ENCODE data around the gene HSD3B1.
"Not testable (repeated sequence)": the region's sequence is repeated elsewhere in the genome, so short reads cannot be mapped to it uniquely, and the experiment has no call there.

Gene HSD3B1

DNA sequence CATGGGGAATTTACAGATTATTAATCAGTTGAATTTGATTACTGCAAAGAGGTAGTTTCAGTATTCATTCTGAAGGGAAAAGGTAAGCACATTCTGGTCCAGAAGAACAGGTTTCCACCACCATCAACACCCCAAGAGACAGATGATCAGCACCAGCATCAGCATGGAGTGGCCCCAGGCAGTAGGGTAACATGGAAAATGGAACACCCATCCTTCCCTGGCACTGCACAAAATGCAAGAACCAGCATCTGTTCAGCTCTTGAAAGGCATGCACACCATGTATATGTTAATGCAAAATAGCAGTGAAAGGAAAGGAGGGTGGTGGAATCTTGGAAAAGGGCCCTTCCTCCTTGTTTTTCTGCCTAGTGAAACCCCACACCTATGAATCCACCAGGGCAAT is 9.2 kb downstream of the HSD3B1 start:
- H3K36me3 Mint-ChIP-seq (ENCODE audit: insufficient read depth), result no peaks in the 10 kb centered on the region
- H3K4me3 Mint-ChIP-seq, result no peak overlapping the region
- H3K4me1 Mint-ChIP-seq, result no peaks in the 10 kb centered on the region
- ATAC-seq (replicated peaks; ENCODE audit: extremely low read depth, poor library complexity, severe bottlenecking) (no peak), DNase-seq (ENCODE audit: low spot score in 2 of 2) (no peak)
- peaks cover 6% of the 10 kb centered on the region for H3K27me3 Mint-ChIP-seq
- no peak overlapping the region for H3K27ac Mint-ChIP-seq (ENCODE audit: low read depth)
- H3K9me3 Mint-ChIP-seq, result no peaks in the 10 kb centered on the region

DNA sequence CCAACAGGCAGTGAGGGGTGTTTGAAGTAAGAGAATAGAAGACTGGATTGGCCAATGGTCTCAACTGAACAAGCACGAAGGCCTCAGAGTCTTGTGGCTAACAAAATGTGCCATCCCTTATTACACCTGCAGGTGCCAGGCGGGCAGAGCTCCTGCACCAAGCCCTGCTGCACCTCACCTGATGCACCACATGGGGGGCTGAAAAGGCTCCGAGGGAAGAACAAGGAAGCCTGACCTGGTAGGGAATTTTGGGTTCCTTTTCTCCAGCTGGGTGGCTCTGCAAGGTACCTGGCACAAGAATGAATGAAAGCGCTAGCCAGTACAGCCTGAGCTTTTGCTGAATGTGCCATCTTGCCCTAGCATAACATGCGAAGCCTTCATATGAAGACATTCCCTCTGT is 9.7 kb downstream of the HSD3B1 start:
- Mint-ChIP-seq H3K27me3 (peaks cover 8% of the 10 kb centered on the region), H3K9me3 (no peaks in the 10 kb centered on the region), H3K27ac (ENCODE audit: low read depth) (no peak overlapping the region), H3K36me3 (ENCODE audit: insufficient read depth) (no peaks in the 10 kb centered on the region), H3K4me3 (no peak overlapping the region), H3K4me1 (no peaks in the 10 kb centered on the region)
- no peak for DNase-seq (ENCODE audit: low spot score in 2 of 2)
- ATAC-seq (replicated peaks; ENCODE audit: extremely low read depth, poor library complexity, severe bottlenecking), result no peak

DNA sequence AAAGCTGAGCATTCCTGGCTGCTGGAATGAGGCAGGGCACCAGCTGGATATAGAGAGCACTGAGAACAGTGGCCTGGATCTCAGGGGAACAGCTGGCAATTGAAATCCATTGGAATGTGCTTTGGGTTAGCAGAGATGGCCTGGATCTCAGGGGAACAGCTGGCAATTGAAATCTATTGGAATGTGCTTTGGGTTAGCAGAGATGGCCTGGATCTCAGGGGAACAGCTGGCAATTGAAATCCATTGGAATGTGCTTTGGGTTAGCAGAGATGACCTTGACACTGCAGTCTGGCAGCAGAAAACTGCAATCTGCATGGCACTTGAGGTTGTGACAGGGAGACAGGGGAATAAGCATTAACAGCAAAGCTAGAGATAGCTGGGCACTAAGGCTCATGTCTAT is 10.7 kb downstream of the HSD3B1 start:
- H3K36me3 Mint-ChIP-seq (ENCODE audit: insufficient read depth); H3K4me1 Mint-ChIP-seq; H3K27ac Mint-ChIP-seq (ENCODE audit: low read depth); H3K4me3 Mint-ChIP-seq; DNase-seq (ENCODE audit: low spot score in 2 of 2); ATAC-seq (replicated peaks; ENCODE audit: extremely low read depth, poor library complexity, severe bottlenecking); H3K9me3 Mint-ChIP-seq: not testable (repeated sequence)
- H3K27me3 Mint-ChIP-seq, result peaks cover 18% of the 10 kb centered on the region

DNA sequence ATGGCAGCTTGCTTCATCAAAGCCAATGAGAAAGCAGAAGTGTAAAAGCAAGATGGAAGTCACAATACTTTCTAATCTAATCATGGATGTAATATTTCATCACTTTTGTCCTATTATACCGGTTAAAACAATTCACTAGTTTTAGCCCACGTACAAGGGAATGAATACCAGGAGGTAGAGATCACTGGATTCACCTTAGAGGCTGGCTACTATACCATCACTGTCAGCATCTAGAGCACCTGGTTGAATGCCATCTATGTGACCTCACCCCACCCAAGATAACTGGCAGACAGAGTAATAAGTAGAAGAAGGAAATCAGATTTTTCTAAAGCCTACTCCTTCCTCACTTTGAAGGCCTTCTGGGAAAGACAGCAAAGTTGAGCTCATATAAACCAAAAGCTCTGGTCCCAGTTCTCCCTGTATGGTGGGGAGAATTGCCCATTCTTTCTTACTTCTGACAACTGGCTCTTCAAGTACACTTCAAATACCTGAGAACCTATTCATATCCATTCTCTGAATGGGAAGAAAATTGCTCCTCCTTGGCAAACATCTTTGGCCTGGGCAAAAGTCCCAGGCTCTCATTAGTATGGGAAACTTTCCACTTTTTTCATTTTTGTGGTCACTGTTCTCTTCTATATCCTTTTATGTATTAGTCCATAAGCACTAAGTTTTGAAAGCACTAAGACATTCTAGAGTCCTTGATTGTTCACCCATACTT is 24.8 kb downstream of the HSD3B1 start:
- no peaks in the 10 kb centered on the region for H3K36me3 Mint-ChIP-seq (ENCODE audit: insufficient read depth)
- H3K9me3 Mint-ChIP-seq, result no peaks in the 10 kb centered on the region
- H3K4me1 Mint-ChIP-seq, result no peaks in the 10 kb centered on the region
- H3K27me3 Mint-ChIP-seq, result peaks cover 41% of the 10 kb centered on the region
- no peak overlapping the region for H3K27ac Mint-ChIP-seq (ENCODE audit: low read depth)
- ATAC-seq (replicated peaks; ENCODE audit: extremely low read depth, poor library complexity, severe bottlenecking) (no peak), DNase-seq (ENCODE audit: low spot score in 2 of 2) (no peak)
- no peak overlapping the region for H3K4me3 Mint-ChIP-seq

DNA sequence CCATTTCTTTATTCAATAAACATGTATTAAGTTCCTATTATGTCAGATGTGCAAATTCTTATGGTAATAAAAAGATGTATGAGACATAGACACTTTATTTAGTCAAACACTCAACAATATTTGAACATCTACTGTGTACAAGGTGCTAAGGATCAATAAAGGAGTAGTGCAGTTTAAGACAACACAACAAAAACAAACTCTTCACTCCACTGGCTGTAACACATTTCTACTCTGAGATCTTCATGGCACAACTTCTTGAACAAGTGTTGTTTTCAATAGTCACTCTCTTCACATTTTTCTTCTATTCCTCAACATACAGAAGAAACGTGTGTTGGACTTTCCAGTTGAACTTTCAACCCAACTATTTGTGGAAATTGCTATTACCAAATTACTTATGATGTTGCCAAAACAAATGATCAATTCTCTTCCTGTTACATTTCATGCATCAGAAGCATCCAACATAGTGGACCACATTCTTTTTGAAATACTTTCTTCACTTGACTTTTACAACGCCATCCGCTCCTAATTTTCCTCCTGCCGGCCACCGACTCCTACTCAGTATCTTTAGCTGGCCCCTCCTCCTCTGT is 25.4 kb downstream of the HSD3B1 start:
- no peaks in the 10 kb centered on the region for H3K36me3 Mint-ChIP-seq (ENCODE audit: insufficient read depth)
- no peak overlapping the region for H3K4me3 Mint-ChIP-seq
- no peaks in the 10 kb centered on the region for H3K4me1 Mint-ChIP-seq
- ATAC-seq (replicated peaks; ENCODE audit: extremely low read depth, poor library complexity, severe bottlenecking), result no peak
- no peak overlapping the region for H3K27ac Mint-ChIP-seq (ENCODE audit: low read depth)
- H3K9me3 Mint-ChIP-seq, result no peaks in the 10 kb centered on the region
- H3K27me3 Mint-ChIP-seq, result peaks cover 45% of the 10 kb centered on the region
- DNase-seq (ENCODE audit: low spot score in 2 of 2), result no peak

DNA sequence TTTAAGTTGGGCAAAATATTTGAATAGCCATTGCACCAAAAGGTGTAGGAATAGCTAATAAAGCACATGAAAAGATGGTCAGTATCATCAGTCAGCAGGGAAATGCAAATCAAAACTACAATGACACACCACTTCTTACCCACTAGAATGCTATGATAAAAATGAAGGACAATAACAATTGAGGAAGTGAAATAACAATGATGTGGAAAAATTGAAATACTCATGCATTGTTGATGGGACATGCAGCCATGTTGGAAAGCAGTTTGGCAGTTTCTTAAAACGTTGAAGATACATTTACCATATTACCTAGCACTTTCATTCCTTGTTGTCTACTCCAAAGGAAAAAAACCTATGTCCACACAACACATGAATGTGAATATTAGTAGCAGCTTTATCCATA is 28.4 kb downstream of the HSD3B1 start:
- DNase-seq (ENCODE audit: low spot score in 2 of 2) (no peak), ATAC-seq (replicated peaks; ENCODE audit: extremely low read depth, poor library complexity, severe bottlenecking) (no peak)
- Mint-ChIP-seq H3K4me1 (no peaks in the 10 kb centered on the region), H3K27ac (ENCODE audit: low read depth) (no peak overlapping the region), H3K36me3 (ENCODE audit: insufficient read depth) (no peaks in the 10 kb centered on the region), H3K4me3 (no peak overlapping the region), H3K27me3 (peaks cover 34% of the 10 kb centered on the region), H3K9me3 (no peaks in the 10 kb centered on the region)

DNA sequence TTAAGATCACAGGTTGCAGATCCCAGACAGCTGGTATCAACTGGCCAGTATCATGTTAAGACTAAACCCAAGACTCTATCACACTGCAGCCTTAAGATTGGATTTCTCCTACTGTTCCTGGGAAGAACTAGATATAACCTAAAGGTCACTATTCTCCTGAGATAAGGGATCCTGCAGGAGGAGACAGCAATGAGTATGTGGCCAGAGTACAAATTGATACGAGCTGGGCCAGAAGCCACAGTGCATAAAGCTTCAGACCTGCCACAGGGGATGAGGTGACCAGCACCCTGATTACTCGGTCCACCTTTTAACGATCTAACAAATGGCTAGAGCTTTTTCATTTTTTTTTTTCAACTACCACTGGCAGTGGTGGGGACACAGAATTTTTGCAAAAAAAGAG is 31.0 kb downstream of the HSD3B1 start:
- H3K9me3 Mint-ChIP-seq, result no peaks in the 10 kb centered on the region
- no peaks in the 10 kb centered on the region for H3K36me3 Mint-ChIP-seq (ENCODE audit: insufficient read depth)
- H3K27ac Mint-ChIP-seq (ENCODE audit: low read depth), result no peak overlapping the region
- no peak for DNase-seq (ENCODE audit: low spot score in 2 of 2)
- no peak overlapping the region for H3K4me3 Mint-ChIP-seq
- no peak for ATAC-seq (replicated peaks; ENCODE audit: extremely low read depth, poor library complexity, severe bottlenecking)
- H3K27me3 Mint-ChIP-seq, result peaks cover 14% of the 10 kb centered on the region
- no peaks in the 10 kb centered on the region for H3K4me1 Mint-ChIP-seq

DNA sequence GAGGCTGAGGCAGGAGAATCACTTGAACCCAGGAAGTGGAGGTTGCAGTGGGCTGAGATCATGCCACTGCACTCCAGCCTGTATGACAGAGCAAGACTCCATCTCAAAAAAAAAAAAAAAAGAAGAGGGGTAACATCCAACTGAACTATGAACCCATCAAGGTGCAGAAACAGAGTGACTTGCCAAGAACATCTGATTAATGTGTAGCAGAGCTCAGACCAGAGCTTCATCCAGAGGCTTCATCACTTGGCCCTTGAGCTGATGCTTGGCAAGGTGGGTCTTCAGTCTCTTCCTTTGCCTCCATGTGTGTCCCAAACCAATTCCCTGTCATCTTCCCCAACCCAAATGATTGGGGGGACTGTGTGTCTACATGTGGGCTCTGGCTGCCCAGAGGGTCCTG is 32.6 kb downstream of the HSD3B1 start:
- ATAC-seq (replicated peaks; ENCODE audit: extremely low read depth, poor library complexity, severe bottlenecking) (no peak), DNase-seq (ENCODE audit: low spot score in 2 of 2) (no peak)
- no peak overlapping the region for H3K27ac Mint-ChIP-seq (ENCODE audit: low read depth)
- H3K27me3 Mint-ChIP-seq, result peaks cover 11% of the 10 kb centered on the region
- H3K9me3 Mint-ChIP-seq, result no peaks in the 10 kb centered on the region
- H3K4me1 Mint-ChIP-seq, result no peaks in the 10 kb centered on the region
- no peaks in the 10 kb centered on the region for H3K36me3 Mint-ChIP-seq (ENCODE audit: insufficient read depth)
- no peak overlapping the region for H3K4me3 Mint-ChIP-seq

DNA sequence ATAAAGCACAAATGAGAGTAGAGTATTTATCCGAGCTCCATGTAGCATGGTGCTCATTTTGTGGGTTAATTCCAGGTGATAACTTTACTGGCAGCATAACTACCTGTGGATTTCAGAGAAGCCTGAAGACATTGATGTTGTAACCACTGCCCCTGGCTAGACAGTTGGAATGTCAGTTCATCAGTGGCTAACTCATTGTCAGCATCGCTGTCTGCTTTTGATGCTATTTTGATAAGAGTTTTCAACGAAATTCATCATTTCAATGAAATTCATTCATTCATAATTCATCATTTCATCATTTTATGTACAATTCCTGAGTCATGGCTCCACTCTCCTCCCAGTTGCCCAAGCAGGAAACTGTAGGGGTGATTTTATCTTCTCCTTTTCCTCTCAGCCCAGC is 34.4 kb downstream of the HSD3B1 start:
- ATAC-seq (replicated peaks; ENCODE audit: extremely low read depth, poor library complexity, severe bottlenecking), result no peak
- Mint-ChIP-seq H3K4me1 (no peaks in the 10 kb centered on the region), H3K4me3 (no peak overlapping the region), H3K27ac (ENCODE audit: low read depth) (no peak overlapping the region), H3K36me3 (ENCODE audit: insufficient read depth) (no peaks in the 10 kb centered on the region), H3K9me3 (no peaks in the 10 kb centered on the region), H3K27me3 (peaks cover 11% of the 10 kb centered on the region)
- no peak for DNase-seq (ENCODE audit: low spot score in 2 of 2)

DNA sequence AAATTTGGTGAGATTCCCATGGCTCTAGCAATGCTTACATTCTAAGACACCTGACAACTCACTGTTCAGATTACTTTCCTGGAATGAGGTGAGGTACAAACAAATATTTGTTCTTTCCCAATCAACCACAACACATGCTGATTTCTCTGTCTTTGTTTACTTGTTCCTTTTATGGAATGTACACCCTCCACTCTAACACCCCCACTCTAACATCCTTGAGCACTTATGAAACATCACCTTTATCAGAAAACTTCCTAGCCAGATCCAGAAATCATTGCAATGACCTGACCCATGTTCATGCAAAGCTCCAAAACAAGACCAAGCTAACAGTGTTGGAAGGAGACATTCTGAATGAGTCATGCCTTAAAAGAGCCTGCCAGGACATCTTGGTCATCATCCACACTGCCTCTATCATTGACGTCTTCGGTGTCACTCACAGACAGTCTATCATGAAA is 35.5 kb downstream of the HSD3B1 start:
- peaks cover 12% of the 10 kb centered on the region for H3K27me3 Mint-ChIP-seq
- no peak overlapping the region for H3K4me3 Mint-ChIP-seq
- no peak overlapping the region for H3K27ac Mint-ChIP-seq (ENCODE audit: low read depth)
- no peak for DNase-seq (ENCODE audit: low spot score in 2 of 2)
- ATAC-seq (replicated peaks; ENCODE audit: extremely low read depth, poor library complexity, severe bottlenecking), result no peak
- no peaks in the 10 kb centered on the region for H3K9me3 Mint-ChIP-seq
- peaks cover 1% of the 10 kb centered on the region for H3K36me3 Mint-ChIP-seq (ENCODE audit: insufficient read depth)
- H3K4me1 Mint-ChIP-seq, result no peaks in the 10 kb centered on the region

DNA sequence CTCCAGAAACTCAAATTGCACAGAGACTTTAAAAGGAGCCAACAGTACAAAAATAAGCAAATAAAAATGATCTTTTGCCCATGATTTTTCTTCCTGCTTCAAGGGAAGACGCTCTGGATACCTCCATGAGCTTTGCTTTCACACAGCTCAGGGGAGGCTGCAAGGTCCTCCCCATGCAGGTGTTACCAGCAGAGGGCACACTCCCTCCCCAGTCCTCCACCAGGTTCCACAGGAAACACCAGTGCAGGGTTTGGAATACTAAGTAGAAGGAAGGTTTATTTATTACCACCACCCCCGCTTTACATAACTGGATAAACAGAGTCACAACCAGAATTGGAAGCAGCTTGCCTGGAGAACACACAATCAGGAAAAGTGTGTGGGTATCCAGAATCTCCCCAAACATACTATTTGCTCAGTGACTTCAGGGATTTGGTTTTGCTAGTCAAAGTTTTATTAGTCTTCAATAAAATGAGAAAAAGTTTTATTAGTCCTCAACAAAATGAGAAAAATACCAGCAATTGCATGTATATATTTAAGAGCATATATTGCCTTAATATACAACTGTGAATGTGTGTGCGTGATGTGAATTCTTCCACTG is 37.3 kb downstream of the HSD3B1 start:
- no peaks in the 10 kb centered on the region for H3K9me3 Mint-ChIP-seq
- H3K4me3 Mint-ChIP-seq, result no peak overlapping the region
- peaks cover 11% of the 10 kb centered on the region for H3K27me3 Mint-ChIP-seq
- H3K36me3 Mint-ChIP-seq (ENCODE audit: insufficient read depth), result peaks cover 1% of the 10 kb centered on the region
- no peak overlapping the region for H3K27ac Mint-ChIP-seq (ENCODE audit: low read depth)
- DNase-seq (ENCODE audit: low spot score in 2 of 2) (no peak), ATAC-seq (replicated peaks; ENCODE audit: extremely low read depth, poor library complexity, severe bottlenecking) (no peak)
- no peaks in the 10 kb centered on the region for H3K4me1 Mint-ChIP-seq

DNA sequence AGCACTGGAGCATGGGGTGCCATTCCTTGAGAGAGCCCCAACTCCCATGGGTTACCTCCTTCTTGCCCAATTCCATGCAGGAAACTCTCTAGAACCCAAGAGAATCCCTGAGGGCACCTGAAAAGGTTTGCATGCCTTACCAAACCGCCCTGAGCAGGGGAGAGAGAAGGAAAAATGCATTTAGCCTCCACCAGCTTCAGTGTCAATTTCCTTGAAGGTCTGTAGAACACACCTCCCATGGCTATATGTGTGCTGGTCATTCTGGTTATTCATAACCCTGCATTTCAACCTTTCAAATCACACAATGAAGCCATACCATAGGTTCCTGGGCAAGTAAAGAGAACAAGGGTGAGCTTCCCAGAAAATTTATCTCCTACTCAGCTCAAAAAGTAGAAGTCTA is 39.6 kb downstream of the HSD3B1 start:
- H3K4me1 Mint-ChIP-seq, result no peaks in the 10 kb centered on the region
- peaks cover 11% of the 10 kb centered on the region for H3K27me3 Mint-ChIP-seq
- peaks cover 1% of the 10 kb centered on the region for H3K36me3 Mint-ChIP-seq (ENCODE audit: insufficient read depth)
- no peak overlapping the region for H3K4me3 Mint-ChIP-seq
- no peak for ATAC-seq (replicated peaks; ENCODE audit: extremely low read depth, poor library complexity, severe bottlenecking)
- H3K9me3 Mint-ChIP-seq, result no peaks in the 10 kb centered on the region
- no peak for DNase-seq (ENCODE audit: low spot score in 2 of 2)
- no peak overlapping the region for H3K27ac Mint-ChIP-seq (ENCODE audit: low read depth)

DNA sequence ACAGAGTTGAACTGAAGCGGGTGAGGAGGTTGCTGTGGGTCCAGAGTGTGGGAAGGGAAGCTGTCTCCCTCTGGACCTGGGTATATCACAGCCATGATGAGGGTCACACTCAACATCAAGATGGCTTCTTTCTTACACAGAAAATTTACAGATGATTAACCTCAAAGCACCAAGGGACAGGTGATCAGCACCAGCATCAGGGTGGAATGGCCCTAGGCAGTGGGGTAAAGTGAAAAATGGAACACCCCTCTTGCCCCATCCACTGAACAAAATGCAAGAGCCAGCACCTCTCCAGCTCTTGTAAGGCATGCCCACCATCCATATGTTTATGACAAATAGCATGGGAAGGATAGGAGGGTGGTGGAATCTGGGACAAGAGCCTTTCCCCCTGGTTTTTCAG is 40.3 kb downstream of the HSD3B1 start:
- Mint-ChIP-seq H3K36me3 (ENCODE audit: insufficient read depth) (peaks cover 1% of the 10 kb centered on the region), H3K9me3 (no peaks in the 10 kb centered on the region), H3K27ac (ENCODE audit: low read depth) (no peak overlapping the region), H3K4me1 (no peaks in the 10 kb centered on the region), H3K4me3 (no peak overlapping the region), H3K27me3 (peaks cover 11% of the 10 kb centered on the region)
- ATAC-seq (replicated peaks; ENCODE audit: extremely low read depth, poor library complexity, severe bottlenecking), result no peak
- DNase-seq (ENCODE audit: low spot score in 2 of 2), result no peak

Measured in central memory CD8-positive, alpha-beta T cell (primary cell).